K562 (cell line): ENCODE data around the gene ZNF112. TPM values are rescaled to one million over a fixed set of nuclear protein-coding genes. Genes with fewer than 3 reads are reported as not detected.

ENCODE experiments used
- BMI1 ChIP-seq: fragments of 150-350 bp; IDR thresholded peaks from 2 replicates; pipeline ENCODE4 v1.6.1; 2014; ENCODE audit warnings: low read length
- MAZ ChIP-seq, 2 experiments: fragments of 450-650 bp in 1 of 2; sonication (generic) in 1 of 2; formaldehyde crosslinking; IDR thresholded peaks in 1 of 2; conservative IDR thresholded peaks in 1 of 2; 2 replicates each; pipeline versions ENCODE4 v1.4.0 to v1.5.0; 2020; ENCODE audit warnings: mild to moderate bottlenecking in 1 of 2, missing genetic modification reagents in 1 of 2
- NR2C2 ChIP-seq, 2 experiments: fragments of 200-800 bp in 1 of 2; sonication (Bioruptor generic) in 1 of 2; sonication (generic) in 1 of 2; formaldehyde crosslinking in 1 of 2; IDR thresholded peaks; 2 replicates each; pipeline versions ENCODE4 v1.6.1 to v1.8.0; 2016 to 2022; ENCODE audit warnings: mild to moderate bottlenecking in 1 of 2, missing compliant biosample characterization in 1 of 2, missing genetic modification characterization in 1 of 2, missing genetic modification reagents in 1 of 2
- POLR2G ChIP-seq: fragments of 200-400 bp; formaldehyde crosslinking; IDR thresholded peaks from 2 replicates; pipeline ENCODE4 v1.6.1; 2017; ENCODE audit warnings: low read depth, mild to moderate bottlenecking, antibody characterized with exemption, low read length, moderate library complexity
- SMAD4 ChIP-seq: fragments of 250-450 bp; sonication (Bioruptor Pico); conservative IDR thresholded peaks from 2 replicates; pipeline ENCODE4 v1.8.0; 2021; ENCODE audit warnings: inconsistent platforms, mild to moderate bottlenecking, moderate library complexity
- SRSF1 ChIP-seq: fragments of 200-400 bp; formaldehyde crosslinking; IDR thresholded peaks from 2 replicates; pipeline ENCODE4 v1.6.1; 2017; ENCODE audit warnings: mild to moderate bottlenecking, low read depth, low read length, moderate library complexity
- THRAP3 ChIP-seq: fragments of 450-650 bp; IDR thresholded peaks from 2 replicates; pipeline ENCODE4 v1.6.1; 2016; ENCODE audit warnings: mild to moderate bottlenecking, inconsistent platforms, borderline replicate concordance
- ZBTB7A ChIP-seq: IDR thresholded peaks from 2 replicates; pipeline ENCODE4 v1.6.1; 2011; ENCODE audit warnings: low read depth, mild to moderate bottlenecking, low read length, moderate library complexity, borderline replicate concordance; ENCODE audit not compliant: control insufficient read depth
- ZNF197 ChIP-seq: fragments of 200-800 bp; sonication (Bioruptor generic); IDR thresholded peaks from 2 replicates; pipeline ENCODE4 v1.6.1; 2016; ENCODE audit warnings: low read depth, missing genetic modification characterization, missing compliant biosample characterization
- polyA plus RNA-seq, 8 experiments: library from polyadenylated mRNA; depleted of rRNA in 4 of 8; stranded (reverse) in 5 of 8; unstranded in 3 of 8; fragments of >200 nt; fragmentation: Nextera tagmentation in 2 of 8; fragmentation: Illumina TruSeq in 1 of 8; extraction: Ambion mirVana in 2 of 8; extraction: Trizol in 1 of 8; gene quantifications; 2 replicates each; pipeline versions ENCODE4 v1.2.1 to v1.2.3, GENCODE V29; 2011 to 2014; ENCODE audit warnings: inconsistent platforms in 1 of 8, missing spikeins in 1 of 8
- total RNA-seq, 7 experiments: library from RNA; depleted of rRNA in 6 of 7; stranded (reverse); fragments of >200 nt in 6 of 7; fragmentation: Illumina TruSeq in 2 of 7; extraction: Trizol in 2 of 7; gene quantifications; 2 replicates each; pipeline versions ENCODE4 v1.2.1 to v1.2.3, GENCODE V29; 2011 to 2021; ENCODE audit warnings: low replicate concordance in 1 of 7
- TF ChIP-seq, protein P1 (sequence below), 3 experiments: fragments of 200-800 bp in 1 of 3; fragments of 250-450 bp in 1 of 3; fragments of 450-650 bp in 1 of 3; sonication (Bioruptor Pico) in 1 of 3; sonication (Bioruptor generic) in 1 of 3; formaldehyde crosslinking in 1 of 3; IDR thresholded peaks; 2 replicates each; pipeline versions ENCODE4 v1.6.1 to v1.8.0; 2016 to 2022; ENCODE audit warnings: mild to moderate bottlenecking in 2 of 3, missing genetic modification characterization in 2 of 3, missing compliant biosample characterization in 1 of 3, moderate library complexity in 1 of 3
- TF ChIP-seq, protein P2 (sequence below), 2 experiments: fragments of 450-650 bp; IDR thresholded peaks; 2 replicates each; pipeline ENCODE4 v1.6.1; 2018; ENCODE audit warnings: mild to moderate bottlenecking in 2 of 2, low read depth in 1 of 2; ENCODE audit not compliant: partially characterized antibody in 2 of 2

The ZNF112 gene
- total and polyA plus RNA-seq, 9 of the 15 experiments (the other 6 are each of a cell fraction or from before 2014, with no cell fraction given): 0.21 to 1.3 (median 0.61) TPM

DNA sequence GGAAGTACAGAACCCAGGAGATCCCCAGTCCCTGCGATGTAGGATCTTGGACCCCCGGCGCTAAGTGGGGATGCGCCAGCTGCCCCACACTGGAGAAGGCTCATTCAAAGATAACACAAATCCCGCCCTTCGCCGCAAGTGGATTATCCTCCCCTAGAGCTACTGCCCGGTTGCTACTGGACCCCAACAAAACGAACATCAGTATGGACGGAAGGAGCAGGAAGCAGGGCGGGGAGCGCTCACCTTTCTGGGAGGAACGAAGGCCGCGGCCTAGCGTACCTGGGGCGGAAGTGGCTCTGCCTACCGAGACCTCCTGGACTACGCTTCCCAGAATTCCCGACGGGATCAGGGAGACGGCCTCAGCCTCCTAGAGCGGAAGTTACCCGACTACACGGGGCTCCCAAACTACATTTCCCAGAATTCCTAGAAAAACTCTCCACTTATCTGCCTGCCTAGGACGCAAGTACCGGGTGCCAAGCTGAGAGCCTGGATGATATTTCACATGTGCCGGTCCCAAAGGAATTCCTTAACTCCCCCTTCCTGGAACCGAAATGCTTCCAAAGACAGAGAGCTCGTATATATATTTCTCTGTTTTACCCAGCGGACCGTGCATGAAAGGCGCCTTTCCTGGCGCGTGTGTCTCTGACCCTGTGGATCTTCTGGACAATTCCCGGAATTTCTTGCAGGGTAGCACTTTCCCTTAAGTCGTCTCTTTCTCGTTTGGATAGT lies at the start of gene ZNF112 (continued):
- TF ChIP-seq, protein P1, sequence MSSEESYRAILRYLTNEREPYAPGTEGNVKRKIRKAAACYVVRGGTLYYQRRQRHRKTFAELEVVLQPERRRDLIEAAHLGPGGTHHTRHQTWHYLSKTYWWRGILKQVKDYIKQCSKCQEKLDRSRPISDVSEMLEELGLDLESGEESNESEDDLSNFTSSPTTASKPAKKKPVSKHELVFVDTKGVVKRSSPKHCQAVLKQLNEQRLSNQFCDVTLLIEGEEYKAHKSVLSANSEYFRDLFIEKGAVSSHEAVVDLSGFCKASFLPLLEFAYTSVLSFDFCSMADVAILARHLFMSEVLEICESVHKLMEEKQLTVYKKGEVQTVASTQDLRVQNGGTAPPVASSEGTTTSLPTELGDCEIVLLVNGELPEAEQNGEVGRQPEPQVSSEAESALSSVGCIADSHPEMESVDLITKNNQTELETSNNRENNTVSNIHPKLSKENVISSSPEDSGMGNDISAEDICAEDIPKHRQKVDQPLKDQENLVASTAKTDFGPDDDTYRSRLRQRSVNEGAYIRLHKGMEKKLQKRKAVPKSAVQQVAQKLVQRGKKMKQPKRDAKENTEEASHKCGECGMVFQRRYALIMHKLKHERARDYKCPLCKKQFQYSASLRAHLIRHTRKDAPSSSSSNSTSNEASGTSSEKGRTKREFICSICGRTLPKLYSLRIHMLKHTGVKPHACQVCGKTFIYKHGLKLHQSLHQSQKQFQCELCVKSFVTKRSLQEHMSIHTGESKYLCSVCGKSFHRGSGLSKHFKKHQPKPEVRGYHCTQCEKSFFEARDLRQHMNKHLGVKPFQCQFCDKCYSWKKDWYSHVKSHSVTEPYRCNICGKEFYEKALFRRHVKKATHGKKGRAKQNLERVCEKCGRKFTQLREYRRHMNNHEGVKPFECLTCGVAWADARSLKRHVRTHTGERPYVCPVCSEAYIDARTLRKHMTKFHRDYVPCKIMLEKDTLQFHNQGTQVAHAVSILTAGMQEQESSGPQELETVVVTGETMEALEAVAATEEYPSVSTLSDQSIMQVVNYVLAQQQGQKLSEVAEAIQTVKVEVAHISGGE (CRISPR knock-in tag; IDR thresholded peaks at IDR 0.05): 0 out of 6 replicates have a peak, but pooled peaks of 1 of the 3 experiments have one; percentile 47
- TF ChIP-seq POLR2G: peak; percentile 34; the same call in 1 of the 2 replicates
- TF ChIP-seq SRSF1: no peak
- no peak for TF ChIP-seq ZBTB7A
- TF ChIP-seq THRAP3: no peak
- no peak for TF ChIP-seq SMAD4 (CRISPR knock-in tag)
- no peak for TF ChIP-seq BMI1
- no peak for TF ChIP-seq NR2C2 (CRISPR knock-in tag; IDR thresholded peaks at IDR 0.05)
- peak; percentile 87 for TF ChIP-seq NR2C2 (tag; IDR thresholded peaks at IDR 0.05)
- TF ChIP-seq MAZ (CRISPR knock-in tag; conservative IDR thresholded peaks at IDR 0.05 in 1 of 2, IDR thresholded peaks at IDR 0.05 in 1 of 2): 0 out of 4 replicates have a peak, but pooled peaks of 1 of the 2 experiments have one; percentile 10
- TF ChIP-seq, protein P2, sequence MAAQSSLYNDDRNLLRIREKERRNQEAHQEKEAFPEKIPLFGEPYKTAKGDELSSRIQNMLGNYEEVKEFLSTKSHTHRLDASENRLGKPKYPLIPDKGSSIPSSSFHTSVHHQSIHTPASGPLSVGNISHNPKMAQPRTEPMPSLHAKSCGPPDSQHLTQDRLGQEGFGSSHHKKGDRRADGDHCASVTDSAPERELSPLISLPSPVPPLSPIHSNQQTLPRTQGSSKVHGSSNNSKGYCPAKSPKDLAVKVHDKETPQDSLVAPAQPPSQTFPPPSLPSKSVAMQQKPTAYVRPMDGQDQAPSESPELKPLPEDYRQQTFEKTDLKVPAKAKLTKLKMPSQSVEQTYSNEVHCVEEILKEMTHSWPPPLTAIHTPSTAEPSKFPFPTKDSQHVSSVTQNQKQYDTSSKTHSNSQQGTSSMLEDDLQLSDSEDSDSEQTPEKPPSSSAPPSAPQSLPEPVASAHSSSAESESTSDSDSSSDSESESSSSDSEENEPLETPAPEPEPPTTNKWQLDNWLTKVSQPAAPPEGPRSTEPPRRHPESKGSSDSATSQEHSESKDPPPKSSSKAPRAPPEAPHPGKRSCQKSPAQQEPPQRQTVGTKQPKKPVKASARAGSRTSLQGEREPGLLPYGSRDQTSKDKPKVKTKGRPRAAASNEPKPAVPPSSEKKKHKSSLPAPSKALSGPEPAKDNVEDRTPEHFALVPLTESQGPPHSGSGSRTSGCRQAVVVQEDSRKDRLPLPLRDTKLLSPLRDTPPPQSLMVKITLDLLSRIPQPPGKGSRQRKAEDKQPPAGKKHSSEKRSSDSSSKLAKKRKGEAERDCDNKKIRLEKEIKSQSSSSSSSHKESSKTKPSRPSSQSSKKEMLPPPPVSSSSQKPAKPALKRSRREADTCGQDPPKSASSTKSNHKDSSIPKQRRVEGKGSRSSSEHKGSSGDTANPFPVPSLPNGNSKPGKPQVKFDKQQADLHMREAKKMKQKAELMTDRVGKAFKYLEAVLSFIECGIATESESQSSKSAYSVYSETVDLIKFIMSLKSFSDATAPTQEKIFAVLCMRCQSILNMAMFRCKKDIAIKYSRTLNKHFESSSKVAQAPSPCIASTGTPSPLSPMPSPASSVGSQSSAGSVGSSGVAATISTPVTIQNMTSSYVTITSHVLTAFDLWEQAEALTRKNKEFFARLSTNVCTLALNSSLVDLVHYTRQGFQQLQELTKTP (IDR thresholded peaks at IDR 0.05; ENCODE audit: low read depth in 1 of 2, partially characterized antibody in 2 of 2): peak in 1 of 2 experiments; percentile 92
- peak; percentile 66; the same call in 1 of the 2 replicates for TF ChIP-seq ZNF197 (CRISPR knock-in tag)
